Effector memory CD4-positive, alpha-beta T cell (primary cell): ENCODE results near the gene CLEC2L.

ENCODE experiments used
- DNase-seq, 3 donors: peaks; one replicate each; pipeline ENCODE4 v3.0.0-alpha.2; 2020
- H3K27ac ChIP-seq: 2 replicates; pipeline ENCODE4 v1.7.0; 2013; ENCODE audit warnings: mild to moderate bottlenecking, low read length, moderate library complexity; ENCODE audit not compliant: insufficient read depth, poor library complexity, severe bottlenecking
- H3K27me3 ChIP-seq: replicated peaks from 2 replicates; pipeline ENCODE4 v1.7.0; 2013; ENCODE audit warnings: mild to moderate bottlenecking, low read length; ENCODE audit not compliant: insufficient read depth, control insufficient read depth, poor library complexity, severe bottlenecking
- H3K36me3 ChIP-seq: 2 replicates; pipeline ENCODE4 v1.7.0; 2013; ENCODE audit warnings: mild to moderate bottlenecking, low read length, moderate library complexity; ENCODE audit not compliant: control insufficient read depth, insufficient read depth
- H3K4me1 ChIP-seq: 2 replicates; pipeline ENCODE4 v1.7.0; 2013; ENCODE audit warnings: low read length, mild to moderate bottlenecking; ENCODE audit not compliant: control insufficient read depth, insufficient read depth, poor library complexity, severe bottlenecking
- H3K4me3 ChIP-seq: 2 replicates; pipeline ENCODE4 v1.7.0; 2013; ENCODE audit warnings: low read length, low read depth, mild to moderate bottlenecking; ENCODE audit not compliant: insufficient read depth, poor library complexity, severe bottlenecking
- H3K9me3 ChIP-seq: 2 replicates; pipeline ENCODE4 v1.7.0; 2013; ENCODE audit warnings: mild to moderate bottlenecking, low read length, moderate library complexity; ENCODE audit not compliant: control insufficient read depth
- total RNA-seq, 3 donors: gene quantifications; one replicate each; lab custom pipeline; 2026; lab: John Stamatoyannopoulos, UW

CLEC2L gene
- total RNA-seq = 0 to 0.17 (median 0) reads per million in 3 donors

GRCh38 chr7:139523199-139523941, at the start of gene CLEC2L:
TSS of gene CLEC2L (plus strand) at chr7:139523685. CDS start at chr7:139523928, 243 bp downstream.
- Histone ChIP-seq H3K36me3 (no peaks in the 10 kb centered on the region), H3K27me3 (peaks cover 6% of the 10 kb centered on the region), H3K4me1 (no peaks in the 10 kb centered on the region), H3K27ac (no peak within 1 kb of the TSS), H3K4me3 (no peak within 1 kb of the TSS), H3K9me3 (no peaks in the 10 kb centered on the region)
- no peak for DNase-seq

- Histone ChIP-seq H3K4me1 (no peaks in the 10 kb centered on the region), H3K36me3 (no peaks in the 10 kb centered on the region), H3K4me3 (no peak overlapping the region), H3K27me3 (no peaks in the 10 kb centered on the region), H3K27ac (no peak overlapping the region), H3K9me3 (peaks cover 4% of the 10 kb centered on the region)
- no peak for DNase-seq
These were observed 47.3 kb upstream of the CLEC2L start for GRCh38 chr7:139476139-139476538.

DNA sequence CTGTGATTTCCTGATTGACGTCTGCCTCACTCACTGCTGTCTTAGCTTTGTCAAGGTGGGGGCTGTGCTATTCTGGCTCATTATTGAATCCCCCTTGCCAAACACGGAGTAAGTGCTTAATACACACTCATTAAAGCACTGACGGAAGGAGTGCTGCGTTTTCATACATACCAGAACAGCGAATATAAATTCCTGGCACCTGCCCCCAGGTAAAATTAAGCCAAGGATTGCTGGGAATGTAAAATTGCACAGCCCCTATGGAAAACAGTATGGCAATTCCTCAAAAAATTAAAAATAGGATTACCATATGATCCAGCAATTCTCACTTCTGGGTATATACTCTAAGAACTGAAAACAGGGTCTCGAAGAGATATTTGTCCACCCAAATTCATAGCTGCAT, 46.6 kb upstream of the CLEC2L start:
- Histone ChIP-seq H3K4me3 (no peak overlapping the region), H3K36me3 (no peaks in the 10 kb centered on the region), H3K4me1 (no peaks in the 10 kb centered on the region), H3K27me3 (peaks cover 2% of the 10 kb centered on the region), H3K9me3 (peaks cover 4% of the 10 kb centered on the region), H3K27ac (no peak overlapping the region)
- no peak for DNase-seq

DNA sequence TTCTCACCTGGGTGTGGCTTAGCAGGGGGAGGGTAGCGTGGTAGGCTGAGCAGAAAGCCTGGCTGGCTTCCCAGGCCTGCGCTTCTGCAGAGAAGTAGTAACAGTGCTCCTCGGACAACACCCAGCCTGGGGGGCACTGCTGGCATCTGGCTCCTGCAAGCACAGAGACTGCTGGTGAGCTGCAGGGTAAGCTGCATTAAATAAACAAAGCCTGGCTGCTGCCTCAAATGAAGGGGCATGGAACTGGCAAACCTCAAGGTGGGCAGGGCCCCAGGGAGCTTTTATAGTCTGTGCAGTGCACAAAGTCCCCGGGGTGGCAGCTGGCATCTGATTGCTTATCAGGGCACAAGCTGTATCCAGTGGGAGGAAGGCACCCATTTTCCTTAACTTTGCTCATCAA, 43.9 kb upstream of the CLEC2L start:
- Histone ChIP-seq H3K27ac (no peak overlapping the region), H3K9me3 (no peaks in the 10 kb centered on the region), H3K27me3 (peaks cover 12% of the 10 kb centered on the region), H3K4me1 (peaks cover 14% of the 10 kb centered on the region), H3K36me3 (no peaks in the 10 kb centered on the region), H3K4me3 (no peak overlapping the region)
- no peak for DNase-seq

DNA sequence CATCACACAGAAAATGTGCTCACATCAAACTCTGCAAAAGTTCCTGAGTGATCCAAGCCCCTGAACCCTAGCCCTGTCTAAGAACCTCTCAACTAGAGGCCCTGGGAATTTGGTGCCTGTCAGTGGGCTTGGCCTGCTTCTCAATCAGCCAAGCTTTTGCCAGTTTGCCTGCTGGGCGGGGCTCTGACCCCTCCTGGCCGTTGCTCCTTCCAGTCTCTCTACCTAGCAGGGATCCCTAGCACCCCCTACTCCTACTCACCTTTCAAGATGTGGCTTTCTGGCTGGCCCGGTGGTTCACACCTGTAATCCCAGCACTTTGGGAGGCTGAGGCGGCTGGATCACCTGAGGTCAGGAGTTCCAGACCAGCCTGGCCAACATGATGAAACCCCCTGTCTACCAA, 42.1 kb upstream of the CLEC2L start:
- peaks cover 12% of the 10 kb centered on the region for H3K27me3 ChIP-seq
- no peak overlapping the region for H3K27ac ChIP-seq
- H3K36me3 ChIP-seq = no peaks in the 10 kb centered on the region
- DNase-seq = no peak
- H3K9me3 ChIP-seq = no peaks in the 10 kb centered on the region
- no peak overlapping the region for H3K4me3 ChIP-seq
- H3K4me1 ChIP-seq = peaks cover 14% of the 10 kb centered on the region

DNA sequence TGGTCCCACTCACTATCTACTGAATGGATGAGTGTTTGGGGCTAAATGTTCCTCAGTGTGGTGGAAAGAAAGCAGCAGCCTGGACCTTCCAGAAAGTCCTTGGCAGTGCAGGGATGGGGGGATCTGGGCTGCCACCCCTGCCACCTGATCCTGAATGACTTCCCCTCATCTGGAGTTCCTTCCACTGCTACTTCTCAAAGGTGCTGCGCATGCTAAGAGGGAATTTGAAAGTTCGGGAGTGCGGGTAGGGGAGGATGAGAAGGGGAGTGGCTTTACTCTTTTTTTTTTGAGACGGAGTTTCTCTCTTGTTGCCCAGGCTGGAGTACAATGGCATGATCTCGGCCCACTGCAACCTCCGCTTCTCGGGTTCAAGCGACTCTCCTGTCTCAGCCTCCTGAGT, 41.4 kb upstream of the CLEC2L start:
- no peak overlapping the region for H3K4me3 ChIP-seq
- no peak overlapping the region for H3K27ac ChIP-seq
- no peak for DNase-seq
- H3K9me3 ChIP-seq = no peaks in the 10 kb centered on the region
- H3K27me3 ChIP-seq = peaks cover 12% of the 10 kb centered on the region
- no peaks in the 10 kb centered on the region for H3K36me3 ChIP-seq
- peaks cover 14% of the 10 kb centered on the region for H3K4me1 ChIP-seq

GRCh38 chr7:139482662-139483466, 40.6 kb upstream of the CLEC2L start:
- peaks cover 12% of the 10 kb centered on the region for H3K27me3 ChIP-seq
- no peaks in the 10 kb centered on the region for H3K9me3 ChIP-seq
- no peaks in the 10 kb centered on the region for H3K36me3 ChIP-seq
- H3K27ac ChIP-seq = no peak overlapping the region
- DNase-seq = no peak
- peaks cover 14% of the 10 kb centered on the region for H3K4me1 ChIP-seq
- H3K4me3 ChIP-seq = peak overlapping the region; percentile 50

- Histone ChIP-seq H3K27ac (no peak overlapping the region), H3K4me3 (no peak overlapping the region), H3K4me1 (peaks cover 14% of the 10 kb centered on the region), H3K36me3 (no peaks in the 10 kb centered on the region), H3K9me3 (no peaks in the 10 kb centered on the region), H3K27me3 (peaks cover 4% of the 10 kb centered on the region)
- DNase-seq = no peak
These were observed 36.0 kb upstream of the CLEC2L start for GRCh38 chr7:139487366-139488080.

GRCh38 chr7:139488810-139489209, 34.7 kb upstream of the CLEC2L start:
- Histone ChIP-seq H3K27me3 (peaks cover 3% of the 10 kb centered on the region), H3K4me3 (no peak overlapping the region), H3K4me1 (peaks cover 2% of the 10 kb centered on the region), H3K36me3 (no peaks in the 10 kb centered on the region), H3K27ac (no peak overlapping the region), H3K9me3 (no peaks in the 10 kb centered on the region)
- DNase-seq = no peak
